Measurements from ENCODE around the gene SH2D3C.

Gene SH2D3C

DNA sequence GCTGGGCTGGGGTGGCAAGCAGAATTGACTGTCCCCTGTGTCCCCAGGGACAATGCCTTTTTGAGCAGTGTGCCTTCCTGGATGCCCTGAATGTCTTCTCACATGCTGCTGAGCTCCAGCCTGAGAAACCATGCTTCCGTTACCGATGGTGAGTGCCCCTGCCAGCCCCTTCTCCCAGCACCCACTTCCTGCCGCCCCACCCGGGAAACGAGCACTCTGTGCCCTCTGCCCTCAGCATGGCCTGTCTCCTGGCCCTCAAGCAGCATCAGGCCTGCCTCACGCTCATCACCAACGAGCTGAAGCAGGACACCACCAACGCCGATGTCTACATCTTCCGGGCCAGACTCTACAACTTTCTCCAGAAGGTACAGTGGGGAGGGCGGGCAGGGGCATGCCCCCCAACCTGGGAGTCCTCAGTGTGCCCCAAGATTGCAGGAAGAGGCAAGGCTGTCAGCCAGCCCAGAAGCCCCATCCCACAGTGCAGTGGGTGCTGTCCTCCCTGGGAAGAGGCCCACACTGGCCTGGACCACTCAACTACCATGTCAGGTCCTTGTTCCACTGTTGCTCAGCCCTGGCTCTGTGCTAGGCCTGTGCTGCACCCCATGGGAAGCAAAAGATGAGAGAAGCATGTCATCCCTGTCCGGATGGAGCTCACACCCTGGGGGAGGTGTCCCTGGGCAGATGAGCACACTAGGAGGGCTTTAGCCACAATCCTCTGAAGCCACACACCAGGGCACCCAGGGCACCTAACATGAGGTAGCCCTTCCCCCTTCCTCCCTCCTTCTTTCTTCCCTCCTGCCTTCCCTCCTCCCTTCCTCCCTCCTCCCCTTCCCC, 58.2 kb downstream of the SH2D3C start:
- intact Hi-C loops (cut with DNase I; ENCODE audit: low total_unique reads), result loop anchor here (5.0 kb wide), 1 partner anchor 218 kb away; no protein-coding TSS in a partner anchor
- Histone ChIP-seq H3K36me3 (no peaks in the 10 kb centered on the region), H3K9me3 (no peaks in the 10 kb centered on the region), H3K4me1 (peaks cover 0 to 18% (median 12%) of the 10 kb centered on the region in 4 donors), H3K27ac (no peak overlapping the region), H3K4me3 (no peak overlapping the region), H3K27me3 (peaks cover 0 to 24% of the 10 kb centered on the region in 2 donors)
- DNase-seq, result no peak
- TF ChIP-seq, protein P1, sequence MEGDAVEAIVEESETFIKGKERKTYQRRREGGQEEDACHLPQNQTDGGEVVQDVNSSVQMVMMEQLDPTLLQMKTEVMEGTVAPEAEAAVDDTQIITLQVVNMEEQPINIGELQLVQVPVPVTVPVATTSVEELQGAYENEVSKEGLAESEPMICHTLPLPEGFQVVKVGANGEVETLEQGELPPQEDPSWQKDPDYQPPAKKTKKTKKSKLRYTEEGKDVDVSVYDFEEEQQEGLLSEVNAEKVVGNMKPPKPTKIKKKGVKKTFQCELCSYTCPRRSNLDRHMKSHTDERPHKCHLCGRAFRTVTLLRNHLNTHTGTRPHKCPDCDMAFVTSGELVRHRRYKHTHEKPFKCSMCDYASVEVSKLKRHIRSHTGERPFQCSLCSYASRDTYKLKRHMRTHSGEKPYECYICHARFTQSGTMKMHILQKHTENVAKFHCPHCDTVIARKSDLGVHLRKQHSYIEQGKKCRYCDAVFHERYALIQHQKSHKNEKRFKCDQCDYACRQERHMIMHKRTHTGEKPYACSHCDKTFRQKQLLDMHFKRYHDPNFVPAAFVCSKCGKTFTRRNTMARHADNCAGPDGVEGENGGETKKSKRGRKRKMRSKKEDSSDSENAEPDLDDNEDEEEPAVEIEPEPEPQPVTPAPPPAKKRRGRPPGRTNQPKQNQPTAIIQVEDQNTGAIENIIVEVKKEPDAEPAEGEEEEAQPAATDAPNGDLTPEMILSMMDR (IDR thresholded peaks at IDR 0.05), result no peak

DNA sequence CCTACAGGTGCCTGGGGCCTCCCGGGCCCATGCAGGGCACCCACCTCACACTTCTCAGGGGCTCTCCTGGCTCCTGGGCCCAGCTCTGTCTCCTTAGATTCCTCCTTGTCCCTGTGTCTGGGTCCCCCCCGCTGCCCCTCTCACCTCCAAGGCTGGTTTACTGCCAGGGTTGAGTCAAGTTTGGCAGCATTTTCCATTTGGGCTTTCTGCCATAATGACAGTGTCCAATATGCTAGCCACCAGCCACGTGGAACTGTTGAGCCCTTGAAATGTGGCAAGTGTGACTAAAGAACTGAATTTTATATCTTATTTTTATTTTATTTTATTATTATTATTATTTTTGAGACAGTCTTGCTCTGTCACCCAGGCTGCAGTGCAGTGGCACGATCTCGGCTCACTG, 60.7 kb downstream of the SH2D3C start:
- Histone ChIP-seq H3K4me3 (no peak overlapping the region), H3K9me3 (no peaks in the 10 kb centered on the region), H3K27ac (no peak overlapping the region), H3K36me3 (no peaks in the 10 kb centered on the region), H3K27me3 (peaks cover 0 to 6% of the 10 kb centered on the region in 2 donors), H3K4me1 (peaks cover 0 to 20% (median 18%) of the 10 kb centered on the region in 4 donors)
- TF ChIP-seq, protein P1 (IDR thresholded peaks at IDR 0.05), result no peak
- intact Hi-C loops (cut with DNase I; ENCODE audit: low total_unique reads), result no loop called here
- no peak for DNase-seq

DNA sequence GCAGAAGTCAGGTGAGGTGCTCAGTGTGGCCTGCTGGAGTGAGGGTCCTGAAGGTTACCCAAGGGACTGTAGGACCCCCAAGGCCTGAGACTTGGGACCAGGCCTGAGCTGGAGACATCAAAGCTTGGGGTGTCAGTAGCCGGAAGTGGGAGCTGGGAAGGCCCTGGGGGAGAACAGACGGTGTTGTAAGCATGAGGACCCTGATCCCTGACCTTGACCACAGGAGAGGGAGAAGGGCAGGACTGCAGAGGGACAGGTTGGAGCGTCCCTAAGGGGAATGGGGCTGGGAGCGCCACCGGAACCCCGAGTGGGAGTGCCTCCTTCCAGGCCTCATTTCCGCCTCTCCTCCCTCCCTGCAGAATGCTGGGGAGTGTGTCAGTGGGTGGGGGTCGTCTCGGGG, 62.1 kb downstream of the SH2D3C start:
- Histone ChIP-seq H3K36me3 (peaks cover 0 to 8% (median 0%) of the 10 kb centered on the region in 3 donors), H3K27ac (peak overlapping the region; percentile 81), H3K27me3 (peaks cover 0 to 3% of the 10 kb centered on the region in 2 donors), H3K9me3 (no peaks in the 10 kb centered on the region), H3K4me3 (peak overlapping the region; percentile 72 to 78), H3K4me1 (peaks cover 0 to 20% (median 18%) of the 10 kb centered on the region in 4 donors)
- TF ChIP-seq, protein P1 (IDR thresholded peaks at IDR 0.05), result no peak
- intact Hi-C loops (cut with DNase I; ENCODE audit: low total_unique reads), result no loop called here
- no peak for DNase-seq

DNA sequence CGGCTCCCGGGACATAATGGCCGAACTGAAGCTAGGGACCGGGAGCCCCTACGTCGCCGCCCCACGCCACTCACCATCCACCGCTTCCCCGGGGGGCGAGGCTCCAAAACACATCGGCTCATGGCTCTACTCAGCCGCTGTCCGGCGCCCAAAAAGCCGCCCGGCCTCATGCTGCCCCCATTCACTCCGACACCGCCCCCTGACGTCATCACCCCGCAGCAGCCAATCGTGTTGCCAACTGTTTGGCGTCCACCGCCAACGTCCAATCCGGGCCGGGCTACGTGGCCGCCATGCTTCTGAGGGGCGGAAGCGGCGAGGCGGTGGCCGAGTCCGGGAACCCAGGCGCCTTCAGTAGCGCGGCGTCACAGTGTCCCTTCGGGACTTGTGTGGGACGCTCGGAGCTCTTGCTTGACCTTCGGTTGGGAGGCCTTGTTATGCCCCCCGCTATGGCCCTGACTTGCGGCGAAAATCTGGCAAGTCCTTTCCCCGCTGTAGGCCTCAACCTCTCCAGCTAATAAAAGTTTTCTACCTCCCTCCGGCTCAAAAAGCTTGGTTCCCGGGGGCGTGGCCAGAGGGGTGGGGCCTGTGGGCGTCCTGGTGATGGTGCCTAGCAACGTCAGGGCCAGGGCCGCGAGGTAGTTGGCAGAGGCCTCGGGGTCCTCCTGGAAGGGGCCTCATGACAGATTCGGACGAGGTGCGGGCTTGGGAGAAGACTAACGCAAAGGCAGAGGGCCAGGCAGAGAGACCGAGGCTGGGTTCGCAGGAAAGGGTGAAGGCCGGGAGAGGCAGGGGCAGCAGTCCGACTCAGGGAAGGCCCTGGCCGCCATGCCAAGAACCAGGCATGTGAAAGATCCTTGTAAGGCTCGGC, 62.8 kb downstream of the SH2D3C start, which contains the start of the genes PTRH1 and TTC16:
Gene PTRH1 (minus strand): TSS at position 194 of the 868 bp plus-strand sequence. CDS start 24 bp downstream, at position 170.
Gene TTC16 (plus strand): TSS at position 610 of the 868 bp plus-strand sequence. CDS start 67 bp downstream, at position 677.
- Histone ChIP-seq H3K4me1 (peaks cover 0 to 20% (median 18%) of the 10 kb centered on the region in 4 donors), H3K9me3 (no peaks in the 10 kb centered on the region), H3K27me3 (no peaks in the 10 kb centered on the region), H3K4me3 (peak within 1 kb of the TSS; percentile 72 to 78), H3K36me3 (peaks cover 0 to 10% (median 0%) of the 10 kb centered on the region in 3 donors), H3K27ac (peak within 1 kb of the TSS; percentile 81)
- intact Hi-C loops (cut with DNase I; ENCODE audit: low total_unique reads), result no loop called here
- DNase-seq, result peak; percentile 97 to 98
- TF ChIP-seq, protein P1 (IDR thresholded peaks at IDR 0.05), result no peak

DNA sequence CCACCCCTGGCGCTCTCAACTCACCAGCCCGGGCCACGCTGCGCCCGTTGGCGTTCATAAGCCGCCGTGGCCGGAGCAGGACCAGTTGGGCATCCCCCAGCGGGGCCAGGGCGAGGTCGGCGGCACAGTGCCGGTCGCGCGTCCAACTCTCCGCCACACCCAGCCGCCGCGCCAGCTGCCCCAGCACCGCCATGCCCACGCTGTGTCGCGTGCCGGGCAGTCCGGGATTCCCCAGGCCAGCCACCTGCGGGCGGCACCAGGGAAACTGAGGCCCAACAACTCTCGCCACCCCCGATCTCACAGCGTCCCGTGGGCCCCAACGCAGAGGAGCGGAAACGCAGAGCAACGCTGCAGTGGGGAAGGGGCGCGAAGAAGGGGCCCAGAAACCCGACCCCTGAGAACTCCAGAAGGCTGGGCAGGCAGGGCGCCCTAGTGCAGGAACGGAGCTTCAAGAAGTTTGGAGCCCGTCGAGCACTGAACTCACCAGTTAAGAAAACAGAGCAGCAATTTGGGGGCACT, 63.5 kb downstream of the SH2D3C start:
- H3K4me1 ChIP-seq, result peaks cover 0 to 20% (median 18%) of the 10 kb centered on the region in 4 donors
- H3K4me3 ChIP-seq, result peak overlapping the region; percentile 72 to 78
- H3K27me3 ChIP-seq, result no peaks in the 10 kb centered on the region
- H3K27ac ChIP-seq, result peak overlapping the region; percentile 81
- peaks cover 0 to 10% (median 0%) of the 10 kb centered on the region in 3 donors for H3K36me3 ChIP-seq
- intact Hi-C loops (cut with DNase I; ENCODE audit: low total_unique reads), result loop anchor here (5.0 kb wide), 1 partner anchor 98 kb away; no protein-coding TSS in a partner anchor
- no peaks in the 10 kb centered on the region for H3K9me3 ChIP-seq
- TF ChIP-seq, protein P1 (IDR thresholded peaks at IDR 0.05), result no peak
- no peak for DNase-seq
